Activated naive CD8-positive, alpha-beta T cell treated with anti-CD3 and anti-CD28 coated beads, Interleukin-2, amount 50 U/mL, for 24 hours (primary cell): ENCODE measurements around the gene ADAM8.
"Not testable (repeated sequence)": the region's sequence is repeated elsewhere in the genome, so short reads cannot be mapped to it uniquely, and the experiment has no call there.

ENCODE experiments used
- ATAC-seq: fragments of 150-1000 bp; cut with Tn5 transposase; one replicate; pipeline ENCODE4 v1.10.0; 2021
- DNase-seq: peaks from one replicate; pipeline ENCODE4 v3.0.0; 2021
- H3K27ac Mint-ChIP-seq: one replicate; pipeline ENCODE4 v1.8.0; 2021; ENCODE audit warnings: mild to moderate bottlenecking, mixed read lengths
- H3K27me3 Mint-ChIP-seq: one replicate; pipeline ENCODE4 v1.8.0; 2021; ENCODE audit warnings: mixed read lengths
- H3K36me3 Mint-ChIP-seq: one replicate; pipeline ENCODE4 v1.8.0; 2021; ENCODE audit warnings: low read depth, mixed read lengths
- H3K4me1 Mint-ChIP-seq: one replicate; pipeline ENCODE4 v1.8.0; 2021; ENCODE audit warnings: mixed read lengths
- H3K4me3 Mint-ChIP-seq: one replicate; pipeline ENCODE4 v1.8.0; 2021; ENCODE audit warnings: mild to moderate bottlenecking, moderate library complexity, mixed read lengths
- H3K9me3 Mint-ChIP-seq: one replicate; pipeline ENCODE4 v1.8.0; 2021; ENCODE audit warnings: mixed read lengths

The ADAM8 gene

GRCh38 chr10:133276435-133277201 lies at the start of gene ADAM8:
Gene ADAM8, minus strand, starts transcription at chr10:133276868. Its CDS starts 51 bp downstream, at chr10:133276817.
- Mint-ChIP-seq H3K27ac (peak within 1 kb of the TSS; percentile 76), H3K4me1 (peaks cover 33% of the 10 kb centered on the region)

GRCh38 chr10:133326223-133326551 lies 49.5 kb upstream of the ADAM8 start:
- H3K4me1 Mint-ChIP-seq = peaks cover 11% of the 10 kb centered on the region
- no peak for ATAC-seq
- H3K9me3 Mint-ChIP-seq = no peaks in the 10 kb centered on the region
- no peaks in the 10 kb centered on the region for H3K36me3 Mint-ChIP-seq
- H3K27ac Mint-ChIP-seq = no peak overlapping the region
- H3K4me3 Mint-ChIP-seq = no peak overlapping the region
- no peak for DNase-seq
- H3K27me3 Mint-ChIP-seq = peaks cover 37% of the 10 kb centered on the region

More at GRCh38 chr10:133276435-133277201, at the start of gene ADAM8:
- peak within 1 kb of the TSS; percentile 84 for H3K4me3 Mint-ChIP-seq
- no peaks in the 10 kb centered on the region for H3K9me3 Mint-ChIP-seq
- H3K36me3 Mint-ChIP-seq = peaks cover 2% of the 10 kb centered on the region
- no peaks in the 10 kb centered on the region for H3K27me3 Mint-ChIP-seq
- ATAC-seq (peak; percentile 35), DNase-seq (peak; percentile 78)

- ATAC-seq (no peak), DNase-seq (no peak)
- H3K36me3 Mint-ChIP-seq = no peaks in the 10 kb centered on the region
- no peak overlapping the region for H3K27ac Mint-ChIP-seq
- no peaks in the 10 kb centered on the region for H3K9me3 Mint-ChIP-seq
- H3K4me1 Mint-ChIP-seq = peaks cover 11% of the 10 kb centered on the region
- peaks cover 33% of the 10 kb centered on the region for H3K27me3 Mint-ChIP-seq
- H3K4me3 Mint-ChIP-seq = peak overlapping the region; percentile 65
Observed at GRCh38 chr10:133325440-133326222, 49.0 kb upstream of the ADAM8 start.

- no peak overlapping the region for H3K4me3 Mint-ChIP-seq
- no peak overlapping the region for H3K27ac Mint-ChIP-seq
- peaks cover 35% of the 10 kb centered on the region for H3K27me3 Mint-ChIP-seq
- H3K36me3 Mint-ChIP-seq = peaks cover 2% of the 10 kb centered on the region
- H3K4me1 Mint-ChIP-seq = peaks cover 9% of the 10 kb centered on the region
- H3K9me3 Mint-ChIP-seq = peaks cover 4% of the 10 kb centered on the region
- ATAC-seq = no peak
- DNase-seq = no peak
Observed at GRCh38 chr10:133324857-133325260, 48.2 kb upstream of the ADAM8 start.

- H3K27me3 Mint-ChIP-seq = peaks cover 38% of the 10 kb centered on the region
Observed at GRCh38 chr10:133324198-133324792, 47.6 kb upstream of the ADAM8 start.

GRCh38 chr10:133322064-133322709 lies 45.5 kb upstream of the ADAM8 start:
- H3K36me3 Mint-ChIP-seq, DNase-seq, ATAC-seq, H3K27ac Mint-ChIP-seq, H3K9me3 Mint-ChIP-seq, H3K4me3 Mint-ChIP-seq: not testable (repeated sequence)
- Mint-ChIP-seq H3K27me3 (peaks cover 29% of the 10 kb centered on the region), H3K4me1 (peaks cover 19% of the 10 kb centered on the region)

More at GRCh38 chr10:133324198-133324792, 47.6 kb upstream of the ADAM8 start:
- peaks cover 2% of the 10 kb centered on the region for H3K36me3 Mint-ChIP-seq
- peaks cover 4% of the 10 kb centered on the region for H3K9me3 Mint-ChIP-seq
- H3K4me1 Mint-ChIP-seq = peaks cover 11% of the 10 kb centered on the region
- H3K27ac Mint-ChIP-seq = no peak overlapping the region
- H3K4me3 Mint-ChIP-seq = no peak overlapping the region
- peak; percentile 67 for DNase-seq
- ATAC-seq = peak; percentile 72

GRCh38 chr10:133320852-133321422 lies 44.3 kb upstream of the ADAM8 start:
- H3K27ac Mint-ChIP-seq, H3K4me3 Mint-ChIP-seq, DNase-seq, H3K9me3 Mint-ChIP-seq, H3K36me3 Mint-ChIP-seq, ATAC-seq: not testable (repeated sequence)
- Mint-ChIP-seq H3K4me1 (peaks cover 17% of the 10 kb centered on the region), H3K27me3 (peaks cover 17% of the 10 kb centered on the region)

GRCh38 chr10:133318494-133319127 lies 41.9 kb upstream of the ADAM8 start:
- Mint-ChIP-seq H3K4me1 (peaks cover 12% of the 10 kb centered on the region), H3K27ac (no peak overlapping the region), H3K4me3 (peak overlapping the region; percentile 34), H3K9me3 (peaks cover 4% of the 10 kb centered on the region), H3K36me3 (peaks cover 2% of the 10 kb centered on the region), H3K27me3 (peaks cover 14% of the 10 kb centered on the region)
- ATAC-seq (peak; percentile 84), DNase-seq (peak; percentile 79)

GRCh38 chr10:133316732-133317131 lies 40.1 kb upstream of the ADAM8 start:
- peaks cover 9% of the 10 kb centered on the region for H3K36me3 Mint-ChIP-seq
- H3K4me3 Mint-ChIP-seq = no peak overlapping the region
- H3K27me3 Mint-ChIP-seq = peaks cover 12% of the 10 kb centered on the region
- ATAC-seq (no peak), DNase-seq (no peak)
- H3K4me1 Mint-ChIP-seq = peaks cover 12% of the 10 kb centered on the region
- H3K9me3 Mint-ChIP-seq = peaks cover 4% of the 10 kb centered on the region
- H3K27ac Mint-ChIP-seq = no peak overlapping the region

GRCh38 chr10:133316266-133316665 lies 39.6 kb upstream of the ADAM8 start:
- no peak for DNase-seq
- Mint-ChIP-seq H3K4me3 (no peak overlapping the region), H3K9me3 (peaks cover 4% of the 10 kb centered on the region), H3K27ac (no peak overlapping the region), H3K4me1 (peaks cover 12% of the 10 kb centered on the region), H3K36me3 (peaks cover 12% of the 10 kb centered on the region), H3K27me3 (peaks cover 12% of the 10 kb centered on the region)
- no peak for ATAC-seq

GRCh38 chr10:133315847-133316246 lies 39.2 kb upstream of the ADAM8 start:
- Mint-ChIP-seq H3K4me3 (no peak overlapping the region), H3K36me3 (peaks cover 16% of the 10 kb centered on the region), H3K4me1 (peaks cover 12% of the 10 kb centered on the region), H3K27ac (no peak overlapping the region), H3K9me3 (peaks cover 4% of the 10 kb centered on the region), H3K27me3 (peaks cover 12% of the 10 kb centered on the region)
- DNase-seq (no peak), ATAC-seq (no peak)

- Mint-ChIP-seq H3K27me3 (peaks cover 7% of the 10 kb centered on the region), H3K4me1 (peaks cover 12% of the 10 kb centered on the region), H3K36me3 (peaks cover 17% of the 10 kb centered on the region), H3K9me3 (no peaks in the 10 kb centered on the region), H3K27ac (no peak overlapping the region), H3K4me3 (no peak overlapping the region)
- DNase-seq = no peak
- no peak for ATAC-seq
Observed at GRCh38 chr10:133314911-133315310, 38.2 kb upstream of the ADAM8 start.

GRCh38 chr10:133313192-133313591 lies 36.5 kb upstream of the ADAM8 start:
- Mint-ChIP-seq H3K27ac (no peak overlapping the region), H3K4me1 (peaks cover 5% of the 10 kb centered on the region), H3K9me3 (no peaks in the 10 kb centered on the region), H3K4me3 (no peak overlapping the region), H3K36me3 (peaks cover 18% of the 10 kb centered on the region), H3K27me3 (no peaks in the 10 kb centered on the region)
- DNase-seq (no peak), ATAC-seq (no peak)

- ATAC-seq (no peak), DNase-seq (no peak)
- Mint-ChIP-seq H3K4me3 (no peak overlapping the region), H3K27ac (no peak overlapping the region), H3K36me3 (peaks cover 22% of the 10 kb centered on the region), H3K9me3 (no peaks in the 10 kb centered on the region), H3K4me1 (peaks cover 9% of the 10 kb centered on the region), H3K27me3 (peaks cover 2% of the 10 kb centered on the region)
Observed at GRCh38 chr10:133312769-133313145, 36.1 kb upstream of the ADAM8 start.
